ENCODE data around the gene HBS1L.

Gene HBS1L

DNA sequence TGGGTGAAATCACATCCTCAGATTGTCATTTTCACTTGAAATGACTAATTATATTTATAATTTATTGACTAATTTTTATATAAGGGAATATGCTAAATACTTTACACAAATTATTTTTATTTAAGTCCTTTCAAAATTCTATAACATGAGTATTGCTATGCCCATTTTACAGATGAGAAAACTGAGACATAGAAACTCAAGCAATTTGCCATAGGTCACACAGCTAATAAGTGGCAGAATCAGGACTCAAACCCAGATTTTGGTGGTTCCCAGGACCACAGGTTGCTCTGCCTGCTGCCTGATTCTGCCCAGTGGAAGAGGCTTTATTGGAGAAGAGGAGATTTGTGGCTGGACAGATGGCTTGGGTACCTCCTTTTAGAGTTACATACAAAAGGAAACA lies 109.6 kb downstream of the HBS1L start:
- H3K27me3 ChIP-seq (ENCODE audit: insufficient read depth, low read length) = no peaks in the 10 kb centered on the region
- H2AFZ ChIP-seq (ENCODE audit: low read depth, low read length) = no peak overlapping the region
- no peaks in the 10 kb centered on the region for H3K4me1 ChIP-seq (ENCODE audit: insufficient read depth, low read length)
- H3K9me3 ChIP-seq (ENCODE audit: low read length) = no peaks in the 10 kb centered on the region
- no peaks in the 10 kb centered on the region for H3K36me3 ChIP-seq (ENCODE audit: insufficient read depth, low read length)
- no peak overlapping the region for H3K4me3 ChIP-seq (ENCODE audit: low read length)

DNA sequence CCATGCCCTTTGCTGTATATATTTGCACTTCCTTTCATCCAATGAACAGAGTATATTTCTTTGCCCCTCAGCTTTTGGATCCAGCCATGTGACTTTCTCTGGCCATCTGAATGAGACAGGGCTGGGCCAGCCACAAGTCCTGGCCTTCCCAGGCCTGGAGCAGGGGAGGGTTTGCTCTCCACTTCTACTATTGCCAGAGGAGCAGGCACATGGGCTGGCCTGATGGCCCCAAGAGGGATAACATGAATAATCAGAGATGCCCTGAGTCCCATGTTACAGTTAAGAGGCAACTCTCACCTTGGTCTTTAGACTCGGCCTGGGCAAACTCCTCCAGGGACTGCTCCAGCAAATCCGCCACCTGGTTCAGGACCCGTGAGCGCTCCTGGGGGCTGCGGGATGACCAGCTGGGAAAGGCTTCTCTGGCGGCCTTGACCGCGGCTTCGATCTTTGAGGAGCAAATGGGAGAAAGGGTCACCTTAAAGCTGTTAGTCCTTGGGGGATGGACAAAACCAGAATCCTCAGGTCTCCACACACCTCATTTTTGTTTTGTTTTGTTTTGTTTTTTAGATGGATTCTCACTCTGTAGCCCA lies 111.0 kb downstream of the HBS1L start:
- Histone ChIP-seq H3K9me3 (ENCODE audit: low read length) (no peaks in the 10 kb centered on the region), H3K4me3 (ENCODE audit: low read length) (no peak overlapping the region), H2AFZ (ENCODE audit: low read depth, low read length) (no peak overlapping the region), H3K27me3 (ENCODE audit: insufficient read depth, low read length) (no peaks in the 10 kb centered on the region), H3K36me3 (ENCODE audit: insufficient read depth, low read length) (no peaks in the 10 kb centered on the region), H3K4me1 (ENCODE audit: insufficient read depth, low read length) (no peaks in the 10 kb centered on the region)

DNA sequence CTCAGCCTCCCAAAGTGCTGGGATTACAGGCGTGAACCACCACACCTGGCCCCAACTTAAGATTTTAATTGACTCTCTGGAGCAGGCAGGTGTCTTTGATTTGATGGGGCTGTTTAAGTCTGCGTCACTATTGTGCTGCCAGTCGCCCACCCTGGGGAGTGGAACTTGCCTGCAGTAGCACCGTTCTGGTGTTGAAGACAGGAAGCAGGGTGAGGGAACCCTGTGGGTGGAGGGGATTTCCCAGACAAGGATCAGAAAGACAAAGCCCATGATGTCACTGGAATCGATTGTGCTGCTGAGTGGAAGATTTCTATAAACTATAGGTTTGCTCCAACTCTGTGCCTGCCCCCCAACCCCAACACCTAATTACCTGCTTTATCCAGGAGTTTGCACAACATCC lies 115.7 kb downstream of the HBS1L start:
- Histone ChIP-seq H3K4me1 (ENCODE audit: insufficient read depth, low read length) (no peaks in the 10 kb centered on the region), H3K9me3 (ENCODE audit: low read length) (no peaks in the 10 kb centered on the region), H2AFZ (ENCODE audit: low read depth, low read length) (no peak overlapping the region), H3K27me3 (ENCODE audit: insufficient read depth, low read length) (no peaks in the 10 kb centered on the region), H3K36me3 (ENCODE audit: insufficient read depth, low read length) (no peaks in the 10 kb centered on the region), H3K4me3 (ENCODE audit: low read length) (no peak overlapping the region)

DNA sequence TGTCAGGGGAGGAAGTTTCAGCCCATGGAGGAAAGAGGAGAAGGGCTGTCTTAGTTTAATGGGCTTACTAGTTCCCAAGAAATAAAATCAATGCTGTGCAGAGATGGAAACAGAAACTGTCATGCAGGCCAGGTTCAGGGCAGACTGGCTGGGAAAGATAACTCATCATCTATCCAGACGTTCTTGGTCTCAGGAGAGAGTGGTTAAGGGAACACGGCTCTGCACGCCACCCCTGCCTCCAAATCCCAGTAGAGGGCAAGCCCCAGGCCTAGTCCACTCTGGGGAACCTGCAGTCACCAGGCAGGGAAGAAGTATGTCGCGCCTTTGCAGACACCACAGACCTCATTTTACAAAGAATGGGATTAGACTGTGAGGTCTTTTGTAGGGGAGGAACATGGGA lies 117.2 kb downstream of the HBS1L start:
- H3K4me1 ChIP-seq (ENCODE audit: insufficient read depth, low read length) = no peaks in the 10 kb centered on the region
- H3K4me3 ChIP-seq (ENCODE audit: low read length) = no peak overlapping the region
- H3K36me3 ChIP-seq (ENCODE audit: insufficient read depth, low read length) = no peaks in the 10 kb centered on the region
- H3K27me3 ChIP-seq (ENCODE audit: insufficient read depth, low read length) = no peaks in the 10 kb centered on the region
- no peak overlapping the region for H2AFZ ChIP-seq (ENCODE audit: low read depth, low read length)
- H3K9me3 ChIP-seq (ENCODE audit: low read length) = no peaks in the 10 kb centered on the region

DNA sequence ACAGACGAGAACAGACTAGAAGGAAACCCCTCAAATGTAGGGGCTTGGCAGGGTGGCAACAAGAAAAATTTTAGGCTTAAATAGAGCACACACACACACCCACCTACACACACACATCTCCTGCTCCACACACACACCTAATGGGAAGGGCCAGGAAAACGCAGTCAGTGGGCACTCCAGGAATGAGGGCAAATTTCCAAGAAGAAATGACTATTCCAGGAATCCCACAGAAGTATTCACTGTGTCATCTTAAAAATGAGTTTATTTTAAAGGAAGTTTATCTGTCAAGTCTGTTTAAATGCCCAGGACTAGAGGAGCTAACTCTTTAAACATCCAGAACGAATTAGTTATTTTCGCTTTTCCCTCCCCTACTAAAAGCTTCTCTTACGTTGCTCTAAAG lies 117.7 kb downstream of the HBS1L start:
- no peak overlapping the region for H2AFZ ChIP-seq (ENCODE audit: low read depth, low read length)
- no peaks in the 10 kb centered on the region for H3K36me3 ChIP-seq (ENCODE audit: insufficient read depth, low read length)
- H3K4me1 ChIP-seq (ENCODE audit: insufficient read depth, low read length) = no peaks in the 10 kb centered on the region
- no peak overlapping the region for H3K4me3 ChIP-seq (ENCODE audit: low read length)
- H3K9me3 ChIP-seq (ENCODE audit: low read length) = no peaks in the 10 kb centered on the region
- no peaks in the 10 kb centered on the region for H3K27me3 ChIP-seq (ENCODE audit: insufficient read depth, low read length)

DNA sequence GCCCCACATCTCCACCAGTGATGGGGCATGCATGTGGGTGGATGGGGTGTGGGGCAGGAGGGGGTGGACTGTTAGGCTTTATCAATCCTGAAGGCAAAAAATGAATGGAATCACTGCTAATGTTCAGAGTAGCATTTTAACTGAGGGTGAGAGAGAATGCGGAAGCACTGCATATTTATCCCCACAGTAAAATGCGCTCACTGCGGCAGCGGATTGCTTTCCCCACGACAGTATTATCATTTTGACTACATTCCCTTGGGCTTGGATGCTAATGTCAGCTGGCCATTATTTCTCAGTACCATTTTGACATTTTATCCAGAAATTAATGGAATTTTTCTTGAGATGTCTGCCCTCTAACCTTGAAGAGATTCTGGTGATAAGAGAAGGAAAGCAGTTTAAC lies 118.1 kb downstream of the HBS1L start:
- no peak overlapping the region for H3K4me3 ChIP-seq (ENCODE audit: low read length)
- H2AFZ ChIP-seq (ENCODE audit: low read depth, low read length) = no peak overlapping the region
- H3K27me3 ChIP-seq (ENCODE audit: insufficient read depth, low read length) = no peaks in the 10 kb centered on the region
- no peaks in the 10 kb centered on the region for H3K4me1 ChIP-seq (ENCODE audit: insufficient read depth, low read length)
- no peaks in the 10 kb centered on the region for H3K36me3 ChIP-seq (ENCODE audit: insufficient read depth, low read length)
- no peaks in the 10 kb centered on the region for H3K9me3 ChIP-seq (ENCODE audit: low read length)

- Histone ChIP-seq H3K4me3 (ENCODE audit: low read length) (no peak overlapping the region), H3K4me1 (ENCODE audit: insufficient read depth, low read length) (no peaks in the 10 kb centered on the region), H3K36me3 (ENCODE audit: insufficient read depth, low read length) (no peaks in the 10 kb centered on the region), H3K27me3 (ENCODE audit: insufficient read depth, low read length) (no peaks in the 10 kb centered on the region), H2AFZ (ENCODE audit: low read depth, low read length) (no peak overlapping the region), H3K9me3 (ENCODE audit: low read length) (no peaks in the 10 kb centered on the region)
These were observed 119.7 kb downstream of the HBS1L start for GRCh38 chr6:134934793-134935485.

GRCh38 chr6:134932535-134933470 lies 121.8 kb downstream of the HBS1L start:
- Histone ChIP-seq H3K4me1 (ENCODE audit: insufficient read depth, low read length) (no peaks in the 10 kb centered on the region), H3K27me3 (ENCODE audit: insufficient read depth, low read length) (no peaks in the 10 kb centered on the region), H3K9me3 (ENCODE audit: low read length) (no peaks in the 10 kb centered on the region), H3K36me3 (ENCODE audit: insufficient read depth, low read length) (no peaks in the 10 kb centered on the region), H3K4me3 (ENCODE audit: low read length) (no peak overlapping the region), H2AFZ (ENCODE audit: low read depth, low read length) (no peak overlapping the region)

- Histone ChIP-seq H3K9me3 (ENCODE audit: low read length) (no peaks in the 10 kb centered on the region), H3K4me1 (ENCODE audit: insufficient read depth, low read length) (no peaks in the 10 kb centered on the region)
These were observed 122.5 kb downstream of the HBS1L start for GRCh38 chr6:134932098-134932497.

GRCh38 chr6:134930463-134930862 lies 124.2 kb downstream of the HBS1L start:
- Histone ChIP-seq H3K27me3 (ENCODE audit: insufficient read depth, low read length) (no peaks in the 10 kb centered on the region), H3K9me3 (ENCODE audit: low read length) (no peaks in the 10 kb centered on the region), H3K4me1 (ENCODE audit: insufficient read depth, low read length) (no peaks in the 10 kb centered on the region), H2AFZ (ENCODE audit: low read depth, low read length) (no peak overlapping the region), H3K36me3 (ENCODE audit: insufficient read depth, low read length) (no peaks in the 10 kb centered on the region), H3K4me3 (ENCODE audit: low read length) (no peak overlapping the region)

More at GRCh38 chr6:134932098-134932497, 122.5 kb downstream of the HBS1L start:
- Histone ChIP-seq H2AFZ (ENCODE audit: low read depth, low read length) (no peak overlapping the region), H3K4me3 (ENCODE audit: low read length) (no peak overlapping the region), H3K27me3 (ENCODE audit: insufficient read depth, low read length) (no peaks in the 10 kb centered on the region), H3K36me3 (ENCODE audit: insufficient read depth, low read length) (no peaks in the 10 kb centered on the region)

- H3K4me3 ChIP-seq (ENCODE audit: low read length) = no peak overlapping the region
- H3K9me3 ChIP-seq (ENCODE audit: low read length) = no peaks in the 10 kb centered on the region
- no peaks in the 10 kb centered on the region for H3K27me3 ChIP-seq (ENCODE audit: insufficient read depth, low read length)
- H3K36me3 ChIP-seq (ENCODE audit: insufficient read depth, low read length) = no peaks in the 10 kb centered on the region
- H3K4me1 ChIP-seq (ENCODE audit: insufficient read depth, low read length) = no peaks in the 10 kb centered on the region
- no peak overlapping the region for H2AFZ ChIP-seq (ENCODE audit: low read depth, low read length)
These were observed 126.3 kb downstream of the HBS1L start for GRCh38 chr6:134928151-134928900.

- Histone ChIP-seq H3K4me1 (ENCODE audit: insufficient read depth, low read length) (no peaks in the 10 kb centered on the region), H3K36me3 (ENCODE audit: insufficient read depth, low read length) (no peaks in the 10 kb centered on the region), H2AFZ (ENCODE audit: low read depth, low read length) (no peak overlapping the region), H3K4me3 (ENCODE audit: low read length) (no peak overlapping the region), H3K27me3 (ENCODE audit: insufficient read depth, low read length) (no peaks in the 10 kb centered on the region), H3K9me3 (ENCODE audit: low read length) (no peaks in the 10 kb centered on the region)
These were observed 128.8 kb downstream of the HBS1L start for GRCh38 chr6:134925800-134926199.

Measured in neuron (in vitro differentiated cells).